Measurements from ENCODE around the gene ASCC1.

ASCC1 gene

DNA sequence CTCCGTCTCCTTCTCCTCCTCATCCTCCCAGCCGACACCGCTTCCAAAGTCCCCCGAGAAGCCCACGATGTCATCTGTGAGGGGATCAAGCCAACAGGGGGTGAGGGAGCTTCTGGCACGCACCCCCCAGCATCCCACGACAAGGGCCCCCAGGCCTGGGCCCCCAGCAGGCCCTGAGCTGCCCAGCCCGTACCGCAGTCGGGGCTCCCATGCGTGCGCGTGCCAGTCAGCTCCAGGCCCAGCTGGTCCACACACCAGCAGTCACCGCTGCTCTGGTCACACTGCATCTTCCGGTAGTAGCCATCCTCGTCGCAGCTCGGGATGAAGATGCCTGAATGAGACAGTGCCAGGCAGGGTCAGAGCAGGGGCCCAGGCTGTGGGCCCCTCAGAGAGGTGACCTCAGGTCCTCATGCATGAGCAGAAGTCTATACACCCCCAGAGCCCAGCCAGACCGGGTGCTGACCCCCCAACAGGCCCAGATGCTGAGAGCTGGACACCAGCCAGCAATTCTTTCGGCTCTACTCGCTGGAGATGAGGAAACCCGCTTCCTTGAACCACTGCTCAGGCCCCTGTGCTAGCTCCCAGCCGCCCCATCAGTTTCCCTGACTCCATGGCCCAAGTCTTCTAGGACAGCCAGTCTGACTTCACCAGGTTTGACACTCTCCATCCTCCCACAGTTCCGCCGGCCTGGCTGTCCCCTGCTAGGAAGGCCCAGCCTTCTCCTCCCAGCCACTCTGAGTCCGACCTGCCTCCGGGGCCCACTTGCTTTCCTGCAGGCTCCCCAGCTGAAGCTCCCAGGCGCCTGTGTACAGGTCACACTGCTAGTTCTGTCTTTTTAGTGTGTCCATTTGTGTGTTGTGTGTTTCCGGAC, 153.0 kb downstream of the ASCC1 start:
- no peak for DNase-seq

DNA sequence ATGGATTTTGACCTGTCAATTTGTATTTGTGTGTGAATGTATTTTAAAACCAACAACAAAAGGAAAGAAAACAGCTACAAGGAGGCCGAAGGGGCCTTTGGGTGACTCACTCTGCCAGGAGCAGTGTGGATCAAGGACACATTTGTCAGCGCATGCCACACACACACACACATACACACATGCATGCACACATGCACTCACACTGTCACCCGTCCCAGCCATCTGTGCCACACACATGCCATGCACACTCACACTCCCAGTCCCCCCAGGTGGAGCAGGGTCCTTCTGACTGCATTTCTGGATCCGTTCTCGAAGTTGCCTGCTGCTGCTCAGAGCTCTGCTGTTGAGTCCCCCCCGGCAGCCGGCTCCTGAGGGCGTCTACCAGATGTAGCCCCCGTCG, 153.7 kb downstream of the ASCC1 start:
- no peak for DNase-seq

DNA sequence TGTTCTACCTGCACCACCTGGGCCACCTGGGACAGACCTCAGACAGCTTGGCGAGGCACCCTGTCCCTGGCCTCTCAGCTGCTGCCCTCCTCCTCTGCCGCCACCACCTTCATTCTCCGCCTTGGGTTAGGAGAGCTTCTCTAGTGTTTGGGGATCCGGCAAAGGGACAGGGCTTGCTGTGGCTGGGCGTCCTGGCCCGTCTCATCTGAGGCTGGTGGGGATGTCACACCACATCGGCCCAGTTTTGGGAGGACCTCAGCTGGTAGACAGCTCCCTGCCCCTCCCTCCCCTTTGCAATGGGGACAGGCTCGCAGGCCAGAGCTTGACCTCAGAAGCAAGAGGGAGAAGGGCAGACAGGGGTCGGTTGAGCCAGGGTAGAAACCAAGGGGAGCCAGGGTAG, 154.1 kb downstream of the ASCC1 start:
- no peak for DNase-seq

DNA sequence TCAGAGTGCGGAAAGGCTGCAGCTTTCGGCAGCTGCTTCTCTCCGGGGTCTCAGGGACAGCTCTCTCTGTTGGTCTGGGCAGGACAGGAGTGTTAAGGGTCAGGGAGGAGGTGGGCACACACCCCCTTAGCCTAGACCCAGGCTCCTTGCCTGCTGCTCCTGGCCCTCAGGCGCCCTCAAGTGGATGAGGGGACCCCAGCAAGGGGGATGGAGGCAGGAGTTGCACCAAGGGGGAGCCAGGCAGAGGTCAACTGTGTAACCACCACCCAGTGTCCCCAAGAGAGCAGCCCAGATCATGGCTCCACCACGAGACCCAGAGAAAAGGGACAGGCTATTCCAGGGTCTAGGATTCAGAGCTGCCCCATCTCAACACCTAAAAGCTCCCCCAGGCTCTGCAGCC, 154.6 kb downstream of the ASCC1 start:
- peak; percentile 42 for DNase-seq

DNA sequence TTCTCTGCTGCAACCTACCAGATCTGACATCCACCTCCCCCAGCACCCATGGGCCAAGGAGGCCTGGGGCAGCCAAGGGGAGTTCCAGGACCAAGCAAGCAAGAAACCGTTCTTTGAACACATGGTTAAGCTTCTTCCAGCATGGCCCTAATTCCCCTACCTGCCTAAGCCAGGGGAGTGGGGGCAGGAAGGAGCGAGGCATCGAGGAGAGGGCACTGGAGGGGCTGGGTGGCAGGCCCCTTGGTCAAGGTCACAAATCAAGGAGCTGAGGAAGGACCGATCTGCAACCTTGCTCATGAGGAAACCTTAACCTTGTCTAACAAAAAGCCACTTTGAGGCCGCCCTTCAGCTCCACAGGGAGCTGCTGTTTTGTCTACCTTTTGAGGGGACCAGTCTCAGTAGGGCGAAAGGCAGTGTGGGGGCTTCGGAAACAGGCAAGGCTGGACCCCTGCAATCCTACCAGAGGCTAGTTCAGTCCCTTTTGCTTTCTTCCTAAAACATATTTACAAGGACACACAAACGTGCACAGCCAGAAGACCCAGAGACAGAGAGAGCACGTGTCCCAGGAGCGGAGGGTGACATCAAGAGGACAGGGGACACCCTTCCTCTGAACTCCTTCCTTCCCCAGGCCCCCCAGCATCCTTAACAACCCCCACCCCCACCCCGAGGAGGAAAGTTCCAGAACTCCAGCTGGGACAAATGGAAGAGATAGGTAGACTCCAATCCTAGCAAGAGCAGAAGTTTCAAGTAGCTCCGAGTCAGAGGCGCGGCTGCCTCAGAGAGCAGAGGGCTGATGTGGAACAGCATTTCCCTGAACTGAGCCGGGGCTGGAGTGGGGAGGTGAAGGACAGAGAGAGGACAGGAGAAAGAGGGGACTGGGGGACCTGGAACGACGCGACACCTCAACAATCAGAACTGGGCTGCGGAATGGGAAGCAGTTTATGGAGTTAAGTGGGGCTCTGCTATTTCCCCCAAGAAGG, 155.9 kb downstream of the ASCC1 start:
- DNase-seq: no peak

DNA sequence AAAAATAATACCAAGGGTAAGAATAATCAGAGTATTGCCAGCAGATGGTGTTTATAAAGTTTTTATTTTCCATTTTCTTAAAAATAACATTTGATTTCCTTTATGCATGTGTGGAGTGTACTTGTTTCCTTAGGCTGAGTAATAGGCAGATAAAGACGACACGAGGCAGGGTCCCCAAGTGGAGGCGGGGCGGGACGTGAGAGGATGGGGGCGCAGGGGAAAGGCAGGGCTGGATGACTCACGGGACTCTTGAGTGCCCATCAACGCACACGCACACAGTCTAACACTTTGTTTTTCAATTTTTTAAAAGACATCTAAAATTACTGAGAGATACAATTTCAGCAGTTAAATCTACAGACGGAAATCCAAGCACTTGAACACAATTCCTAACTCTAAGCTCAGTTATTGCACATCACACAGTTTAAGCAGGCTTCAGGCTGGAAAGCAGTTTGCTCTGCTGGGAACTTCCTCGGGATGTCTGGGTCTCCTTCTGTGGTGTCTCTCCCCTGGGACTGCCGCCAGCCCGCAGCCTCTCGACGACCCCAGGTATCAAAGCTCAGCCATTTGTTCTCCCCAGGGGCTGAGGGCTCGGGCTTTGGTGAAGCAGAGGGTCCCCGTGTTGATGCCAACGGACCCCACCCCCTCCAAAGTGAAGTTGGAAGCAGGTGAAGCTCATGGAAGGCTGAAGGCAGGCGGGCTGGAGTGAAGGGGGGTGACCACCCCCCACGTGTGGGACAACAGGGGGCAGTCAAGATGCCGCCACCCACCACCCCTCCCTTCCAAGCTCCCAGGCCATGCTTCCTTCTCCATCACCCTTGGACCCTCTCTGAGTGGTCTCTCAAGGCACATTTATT, 156.9 kb downstream of the ASCC1 start:
- no peak for DNase-seq

DNA sequence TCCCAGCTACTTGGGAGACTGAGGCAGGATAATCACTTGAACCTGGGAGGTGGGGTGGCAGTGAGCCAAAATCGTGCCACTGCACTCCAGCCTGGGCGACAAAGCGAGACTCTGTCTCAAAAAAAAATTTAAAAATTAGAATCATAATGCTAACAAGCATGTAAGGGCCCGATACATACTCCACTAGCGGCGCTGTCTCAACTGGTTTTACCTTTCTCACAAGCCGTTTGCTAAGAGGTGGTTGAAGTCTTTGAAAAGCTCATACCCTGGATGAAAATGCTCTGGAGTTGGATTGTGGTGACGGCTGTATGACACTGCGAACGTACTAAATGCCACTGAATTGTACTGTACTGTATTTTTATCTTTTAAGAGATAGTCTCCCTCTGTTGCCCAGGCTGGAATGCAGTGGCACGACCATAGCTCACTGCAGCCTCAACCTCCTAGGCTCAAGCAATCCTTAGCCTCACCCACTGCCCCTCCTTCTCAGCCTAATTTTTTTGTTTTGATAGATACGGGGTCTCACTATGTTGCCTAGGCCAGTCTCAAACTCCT, 157.7 kb downstream of the ASCC1 start:
- no peak for DNase-seq

DNA sequence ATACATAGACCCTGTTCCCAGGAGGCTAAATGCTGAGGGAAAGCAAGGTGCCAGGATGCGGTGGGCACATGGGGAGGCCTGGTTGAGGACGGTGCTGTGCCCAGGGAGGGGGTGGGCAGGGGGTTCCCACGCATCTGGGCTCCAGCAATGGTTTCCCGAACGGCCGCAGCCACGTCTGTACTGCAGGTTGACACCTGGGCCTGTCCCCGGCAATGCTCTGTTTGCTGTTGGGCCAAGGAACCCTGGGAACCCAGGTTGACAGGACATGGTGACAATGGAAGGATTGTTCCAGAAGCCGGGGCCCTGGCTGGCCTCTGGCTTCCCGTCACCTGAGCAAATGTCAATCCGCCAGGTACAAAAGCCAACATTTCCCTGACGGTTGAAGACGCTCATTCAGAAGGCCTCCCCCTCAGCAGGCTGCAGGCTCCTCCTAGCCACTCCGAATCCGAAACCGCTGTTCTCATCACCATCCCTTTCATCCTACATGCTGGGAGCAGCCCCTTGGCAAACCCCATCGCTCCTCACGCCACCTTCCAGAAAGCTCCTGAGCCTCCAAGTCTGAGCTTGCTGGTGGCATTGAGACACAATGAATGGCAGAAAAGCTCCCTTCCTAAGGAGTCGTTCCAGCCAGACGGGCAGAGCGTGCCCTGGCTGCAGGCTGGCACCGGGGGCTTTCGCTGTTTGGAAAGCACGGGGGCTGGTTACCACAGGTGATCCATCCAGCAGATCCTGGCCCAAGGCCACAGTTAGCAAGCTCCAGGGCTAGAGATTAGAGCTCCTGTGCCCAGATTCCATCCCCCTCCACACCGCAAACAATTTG, 158.9 kb downstream of the ASCC1 start:
- no peak for DNase-seq

DNA sequence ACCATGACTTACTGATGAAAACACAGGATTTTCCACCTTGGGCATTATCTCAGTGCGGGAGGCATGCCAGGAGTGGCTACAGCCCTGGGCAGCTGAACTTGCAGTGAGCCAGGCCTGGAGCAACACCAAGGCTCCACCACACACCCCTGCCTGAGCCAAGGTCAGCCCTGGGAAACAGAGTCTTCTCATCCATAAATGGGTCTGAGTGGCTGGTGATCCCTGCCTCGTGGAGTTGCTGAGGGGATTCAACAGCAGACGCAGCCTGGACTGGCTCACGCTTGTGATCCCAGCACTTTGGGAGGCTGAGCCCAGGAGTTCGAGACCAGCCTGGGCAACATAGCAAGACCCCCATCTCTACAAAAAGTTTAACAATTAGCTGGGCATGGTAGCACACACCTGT, 160.0 kb downstream of the ASCC1 start:
- no peak for DNase-seq

DNA sequence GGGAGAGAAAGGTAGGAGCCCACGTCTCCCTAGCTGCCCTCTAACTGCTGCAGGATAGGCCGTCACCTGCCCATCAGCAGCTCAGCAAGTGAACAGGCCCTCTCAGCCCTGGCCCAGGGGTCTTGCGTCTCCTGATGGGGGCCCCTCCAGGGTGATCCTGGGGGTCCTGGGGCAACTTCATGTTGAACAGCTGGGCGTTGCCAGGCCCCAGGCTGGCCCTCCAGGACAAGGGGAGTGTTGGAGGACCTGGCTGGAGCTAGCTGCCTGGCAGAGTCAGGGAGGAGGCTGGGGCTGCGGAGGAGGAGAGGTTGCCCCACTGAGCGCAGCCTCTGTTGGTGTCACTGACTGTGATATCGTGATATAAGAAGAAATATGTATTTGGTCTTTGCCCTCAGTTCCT, 162.4 kb downstream of the ASCC1 start:
- no peak for DNase-seq

DNA sequence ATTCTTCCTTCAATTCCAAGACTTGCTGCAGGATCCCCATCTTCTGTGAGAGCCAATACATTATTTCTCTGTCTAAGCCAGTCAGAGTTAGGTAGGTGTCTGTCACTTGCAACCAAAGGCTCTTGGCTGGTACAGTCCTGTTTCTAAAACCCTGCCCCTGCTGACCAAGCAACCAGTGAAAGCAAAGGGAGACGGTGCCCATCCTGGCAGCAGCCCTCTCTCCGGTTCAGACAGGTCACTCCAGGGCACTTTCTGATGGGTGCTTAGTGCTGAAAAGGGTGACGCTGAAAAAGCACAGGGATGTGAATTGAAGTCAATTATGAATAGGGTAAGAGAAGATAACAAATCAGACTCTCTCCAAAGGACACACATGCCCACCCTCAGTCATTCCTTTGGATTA, 165.2 kb downstream of the ASCC1 start:
- DNase-seq: no peak

DNA sequence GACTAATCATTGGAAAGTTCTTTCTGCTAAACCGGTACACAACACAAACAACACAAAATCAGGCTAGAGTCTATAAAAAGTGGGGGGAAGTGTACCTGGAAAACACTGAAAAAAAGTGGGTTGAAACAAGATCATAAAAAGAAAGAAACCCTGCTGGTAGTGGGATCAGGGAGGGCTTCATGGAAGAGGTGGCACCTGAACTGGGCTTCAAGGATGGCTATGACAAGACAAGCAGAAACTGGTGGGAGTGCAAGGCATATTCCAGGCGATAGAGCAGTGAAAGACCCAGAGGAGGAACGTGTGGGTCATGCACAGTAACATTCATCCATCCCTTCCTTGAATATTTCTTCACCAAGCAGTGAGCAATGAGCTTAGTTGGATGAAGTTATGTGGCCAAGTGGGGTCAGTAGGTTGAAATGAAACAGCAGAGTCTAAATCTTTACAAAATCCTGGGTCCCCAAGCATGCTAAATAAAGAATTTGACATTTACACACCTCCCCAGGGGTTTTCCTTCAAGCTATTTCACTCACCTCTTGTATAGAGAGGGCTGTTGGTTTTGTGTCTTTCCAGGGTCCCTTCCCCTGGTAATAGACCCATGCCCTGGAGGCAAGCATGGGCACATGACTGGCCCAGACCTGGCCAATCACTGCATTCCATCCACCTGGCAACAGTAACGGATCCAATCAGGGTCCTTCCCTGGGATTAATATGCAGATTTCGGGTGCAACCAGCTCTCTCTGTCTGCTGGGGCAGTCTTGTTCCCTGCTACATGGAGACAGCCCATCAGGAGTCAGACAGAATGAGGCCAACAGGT, 165.9 kb downstream of the ASCC1 start:
- no peak for DNase-seq

DNA sequence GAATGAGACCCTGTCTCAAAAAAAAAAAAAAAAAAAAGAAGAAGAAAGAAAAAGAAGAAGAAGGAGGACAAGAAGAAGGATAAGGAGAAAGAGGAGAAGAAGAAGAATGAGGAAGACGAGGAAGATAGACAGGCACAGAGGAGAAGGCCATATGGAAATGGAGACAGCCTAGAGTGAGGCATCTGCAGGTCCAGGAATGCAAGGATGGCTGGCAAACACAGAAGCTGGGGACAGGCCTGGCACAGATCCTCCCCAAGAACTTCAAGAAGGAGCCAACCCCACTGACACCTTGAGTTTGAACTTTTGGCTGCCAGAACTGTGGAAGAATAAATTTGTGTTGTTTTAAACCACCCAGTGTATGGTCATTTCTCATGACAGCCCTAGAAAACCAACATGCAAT, 166.6 kb downstream of the ASCC1 start:
- no peak for DNase-seq

DNA sequence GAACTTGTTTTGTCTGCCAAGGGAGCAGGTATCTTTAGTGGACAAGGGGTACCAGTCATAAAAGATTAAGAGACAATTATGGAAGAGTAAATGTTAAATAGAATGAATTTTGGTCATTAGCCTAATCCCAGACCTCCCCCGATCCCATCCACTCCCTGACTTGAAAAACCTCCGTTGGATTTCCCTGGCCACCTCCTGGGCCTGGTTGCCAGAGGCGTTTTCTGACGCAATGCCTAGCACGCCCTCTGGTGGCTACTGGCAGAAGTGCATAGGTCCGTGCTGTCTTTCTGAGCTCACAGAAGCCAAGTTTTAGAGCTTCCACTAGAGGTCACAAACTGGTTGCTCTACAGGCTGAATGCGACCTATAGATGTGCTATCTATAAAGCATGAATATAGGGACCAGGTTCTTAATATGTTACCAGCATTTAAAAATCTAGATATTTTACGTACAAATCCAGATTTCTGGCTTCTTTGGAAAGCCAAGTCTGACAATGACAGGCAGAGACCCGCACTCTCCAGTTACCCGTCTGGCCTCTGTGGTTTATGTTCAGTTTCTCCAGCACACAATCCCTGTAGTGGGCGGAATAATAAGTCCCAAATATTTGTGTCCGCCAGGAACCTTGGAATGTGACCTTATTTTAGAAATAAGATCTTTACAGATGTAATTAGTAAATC, 167.5 kb downstream of the ASCC1 start:
- DNase-seq: peak; percentile 96
